Urinary bladder (tissue), 4 donors: ENCODE results near the gene BRD4. TPM values are rescaled to one million over a fixed set of nuclear protein-coding genes. Genes with fewer than 3 reads are reported as not detected.
"Not testable (repeated sequence)": the region's sequence is repeated elsewhere in the genome, so short reads cannot be mapped to it uniquely, and the experiment has no call there.

ENCODE experiments used
- DNase-seq: peaks from one replicate; pipeline ENCODE4 v3.0.0-alpha.2; 2015; ENCODE audit errors: extremely low spot score
- H3K27ac ChIP-seq: one replicate; pipeline ENCODE4 v1.5.1; 2013; ENCODE audit warnings: low read depth, mild to moderate bottlenecking, moderate library complexity
- H3K36me3 ChIP-seq: one replicate; pipeline ENCODE4 v1.6.1; 2013; ENCODE audit warnings: mild to moderate bottlenecking, moderate library complexity; ENCODE audit not compliant: insufficient read depth
- H3K4me1 ChIP-seq: one replicate; pipeline ENCODE4 v1.6.1; 2013; ENCODE audit warnings: mild to moderate bottlenecking, moderate library complexity; ENCODE audit not compliant: insufficient read depth
- H3K4me3 ChIP-seq: one replicate; pipeline ENCODE4 v1.5.1; 2013; ENCODE audit warnings: low read depth, low read length
- WGBS: extraction: QIAGEN DNeasy Blood & Tissue Kit; methylation state at CpG from one replicate; pipeline ENCODE4 v1.1.7; 2013; 5-methylcytosine and 5-hydroxymethylcytosine counted together
- polyA plus RNA-seq: library from polyadenylated mRNA; stranded (reverse); fragments of 200-250 nt; gene quantifications from one replicate; pipeline ENCODE4 v1.2.3, GENCODE V29; 2013
- total RNA-seq: library from RNA; depleted of rRNA; stranded (reverse); fragments of >200 nt; gene quantifications from one replicate; pipeline ENCODE4 v1.2.3, GENCODE V29; 2014
- donor health status: healthy with polysubstance abuse.
- donor health status: healthy.

Gene BRD4
- total and polyA plus RNA-seq, 2 donors = 16.4 to 28.0 TPM

DNA sequence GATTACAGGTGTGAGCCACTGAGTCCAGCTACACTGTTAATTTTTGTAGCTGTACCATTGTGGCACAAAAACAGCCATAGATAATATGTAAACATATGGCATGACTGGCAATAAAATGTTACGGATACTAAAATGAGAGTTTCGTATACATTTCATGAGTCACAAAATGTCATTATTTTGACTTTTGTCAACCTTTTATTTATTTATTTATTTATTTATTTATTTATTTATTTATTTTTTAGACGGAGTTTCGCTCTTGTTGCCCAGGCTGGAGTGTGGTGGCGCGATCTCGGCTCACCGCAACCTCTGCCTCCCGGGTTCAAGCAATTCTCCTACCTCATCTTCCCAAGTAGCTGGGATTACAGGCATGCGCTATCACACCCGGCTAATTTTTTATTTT is 9.0 kb upstream of the BRD4 start:
- H3K36me3 ChIP-seq, H3K4me3 ChIP-seq, H3K27ac ChIP-seq, H3K4me1 ChIP-seq, DNase-seq: not testable (repeated sequence)
- WGBS = 96% methylated on average over 11 of the region's 11 CpGs

DNA sequence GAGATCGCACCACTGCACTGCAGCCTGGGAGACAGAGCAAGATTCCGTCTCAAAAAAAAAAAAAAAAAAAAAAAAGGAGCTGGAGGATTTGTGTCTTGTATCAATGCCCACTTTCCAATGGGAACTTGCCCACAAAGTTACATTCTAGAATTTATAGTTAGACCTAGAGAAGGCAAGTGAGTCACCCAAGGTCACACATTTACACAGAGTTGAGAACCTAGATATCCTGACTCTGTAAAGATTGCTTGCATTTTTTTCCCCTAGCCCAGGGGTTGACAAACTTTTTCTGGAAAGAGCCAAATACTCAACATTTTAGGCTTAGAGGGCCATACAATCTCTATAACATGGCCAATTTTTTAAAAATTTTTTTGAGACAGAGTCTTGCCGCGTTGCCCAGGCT is 7.7 kb upstream of the BRD4 start:
- Histone ChIP-seq H3K27ac (no peak overlapping the region), H3K36me3 (peaks cover 2% of the 10 kb centered on the region), H3K4me3 (no peak overlapping the region), H3K4me1 (no peaks in the 10 kb centered on the region)
- no peak for DNase-seq
- 93% methylated on average over 4 of the region's 4 CpGs for WGBS

DNA sequence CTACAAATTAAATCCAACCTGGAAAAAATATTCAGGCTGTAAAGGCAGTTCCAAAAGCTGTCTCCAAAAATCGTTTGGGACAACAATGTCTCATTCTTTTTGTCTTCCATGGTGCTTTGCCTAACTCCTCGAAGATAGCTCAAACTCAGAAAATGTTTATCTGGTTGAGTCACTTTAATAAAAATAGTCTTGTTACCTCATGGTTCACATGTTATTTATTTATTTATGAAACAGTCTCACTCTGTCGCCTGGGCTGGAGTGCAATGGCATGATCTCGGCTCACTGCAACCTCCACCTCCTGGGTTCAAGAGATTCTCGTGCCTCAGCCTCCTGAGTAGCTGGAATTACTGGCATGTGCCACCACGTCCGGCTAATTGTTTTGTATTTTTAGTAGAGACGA is 4.9 kb upstream of the BRD4 start:
- Histone ChIP-seq H3K27ac (no peak overlapping the region), H3K4me3 (no peak overlapping the region), H3K4me1 (no peaks in the 10 kb centered on the region), H3K36me3 (no peaks in the 10 kb centered on the region)
- no peak for DNase-seq
- WGBS = 65% methylated on average over 8 of the region's 8 CpGs

DNA sequence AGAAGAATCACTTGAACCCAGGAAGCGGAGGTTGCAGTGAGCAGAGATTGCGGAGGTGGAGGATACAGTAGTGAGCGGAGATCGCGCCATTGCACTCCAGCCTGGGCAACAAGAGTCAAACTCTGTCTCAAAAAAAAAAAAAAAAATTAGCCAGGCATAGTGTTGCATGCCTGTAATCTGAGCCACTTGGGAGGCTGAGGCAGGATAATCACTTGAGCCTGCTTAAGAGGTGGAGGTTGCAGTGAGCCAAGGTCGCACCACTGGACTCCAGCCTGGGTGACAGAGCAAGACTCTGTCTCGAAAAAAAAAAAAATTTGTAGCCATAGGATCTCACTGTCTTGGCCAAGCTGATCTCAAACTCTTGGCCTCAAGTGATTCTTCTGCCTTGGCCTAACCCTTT is 3.7 kb upstream of the BRD4 start:
- not testable (repeated sequence) for H3K27ac ChIP-seq, H3K36me3 ChIP-seq, H3K4me1 ChIP-seq, DNase-seq, H3K4me3 ChIP-seq
- WGBS = 86% methylated on average over 7 of the region's 7 CpGs

- Histone ChIP-seq H3K4me3 (peak overlapping the region; percentile 82), H3K27ac (peak overlapping the region; percentile 99), H3K4me1 (no peaks in the 10 kb centered on the region), H3K36me3 (no peaks in the 10 kb centered on the region)
- no peak for DNase-seq
- under 1% methylated on average over 122 of the region's 122 CpGs for WGBS
These were observed 674 bp downstream of the BRD4 start for GRCh38 chr19:15331419-15332310.

GRCh38 chr19:15330801-15331418 is 1.4 kb downstream of the BRD4 start:
- Histone ChIP-seq H3K36me3 (no peaks in the 10 kb centered on the region), H3K4me3 (peak overlapping the region; percentile 82), H3K4me1 (no peaks in the 10 kb centered on the region), H3K27ac (peak overlapping the region; percentile 99)
- WGBS = 5% methylated on average over 17 of the region's 17 CpGs
- DNase-seq = no peak

DNA sequence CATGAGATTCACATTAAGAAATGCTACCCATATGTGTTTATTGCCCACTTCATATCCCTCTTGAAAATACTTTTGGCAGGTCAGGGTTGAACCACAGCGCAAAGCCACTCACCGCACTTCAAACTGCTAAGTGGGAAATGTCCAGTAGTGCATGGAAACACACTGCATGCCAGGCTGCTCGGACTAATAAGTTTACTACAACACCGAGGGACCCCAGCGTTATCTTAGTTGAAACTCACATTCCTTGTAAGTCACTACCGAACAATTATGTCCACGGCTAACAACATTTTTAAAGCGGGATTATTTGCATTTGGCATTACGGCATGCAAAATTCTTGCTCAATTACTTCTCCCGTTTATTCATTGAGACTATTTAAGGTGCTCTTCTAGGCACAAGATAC is 4.0 kb downstream of the BRD4 start:
- Histone ChIP-seq H3K27ac (no peak overlapping the region), H3K4me3 (no peak overlapping the region), H3K4me1 (no peaks in the 10 kb centered on the region)

GRCh38 chr19:15324791-15325519 is 7.4 kb downstream of the BRD4 start:
- Histone ChIP-seq H3K4me1 (peaks cover 3% of the 10 kb centered on the region), H3K36me3 (no peaks in the 10 kb centered on the region), H3K27ac (no peak overlapping the region), H3K4me3 (no peak overlapping the region)
- no peak for DNase-seq
- WGBS = 23% methylated on average over 6 of the region's 6 CpGs

More for the DNA sequence above, 4.0 kb downstream of the BRD4 start:
- no peak for DNase-seq
- no peaks in the 10 kb centered on the region for H3K36me3 ChIP-seq
- WGBS = 67% methylated on average over 10 of the region's 10 CpGs

- no peak for DNase-seq
- Histone ChIP-seq H3K27ac (no peak overlapping the region), H3K36me3 (no peaks in the 10 kb centered on the region), H3K4me3 (no peak overlapping the region), H3K4me1 (peaks cover 3% of the 10 kb centered on the region)
- WGBS = 24% methylated on average over 5 of the region's 5 CpGs
These were observed 8.7 kb downstream of the BRD4 start for GRCh38 chr19:15323496-15324235.

- H3K27ac ChIP-seq = no peak overlapping the region
- H3K4me1 ChIP-seq = peaks cover 6% of the 10 kb centered on the region
- no peaks in the 10 kb centered on the region for H3K36me3 ChIP-seq
- no peak overlapping the region for H3K4me3 ChIP-seq
- no peak for DNase-seq
- 64% methylated on average over 2 of the region's 2 CpGs for WGBS
These were observed 10.6 kb downstream of the BRD4 start for GRCh38 chr19:15321739-15322138.

DNA sequence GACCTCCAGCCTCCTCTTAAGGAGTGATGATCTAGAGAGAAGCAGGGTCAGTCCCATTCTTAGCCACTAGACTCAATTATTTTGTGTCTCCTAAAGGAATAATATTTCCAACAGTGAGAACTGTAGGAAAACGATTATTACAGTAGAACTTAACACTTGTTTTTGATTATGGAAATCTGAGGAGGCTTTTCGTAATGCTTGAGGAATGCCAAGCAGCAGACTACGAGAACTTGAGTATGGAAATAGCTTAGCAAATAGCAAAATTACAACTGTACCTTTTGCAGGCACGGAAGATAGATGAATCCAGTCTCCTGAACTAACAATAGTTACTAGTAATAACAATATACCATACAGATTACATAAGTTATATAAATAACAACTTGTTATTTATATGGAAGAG is 12.2 kb downstream of the BRD4 start:
- H3K4me1 ChIP-seq = peaks cover 6% of the 10 kb centered on the region
- WGBS = 33% methylated on average over 4 of the region's 4 CpGs
- H3K4me3 ChIP-seq = no peak overlapping the region
- H3K27ac ChIP-seq = no peak overlapping the region
- H3K36me3 ChIP-seq = no peaks in the 10 kb centered on the region
- no peak for DNase-seq

DNA sequence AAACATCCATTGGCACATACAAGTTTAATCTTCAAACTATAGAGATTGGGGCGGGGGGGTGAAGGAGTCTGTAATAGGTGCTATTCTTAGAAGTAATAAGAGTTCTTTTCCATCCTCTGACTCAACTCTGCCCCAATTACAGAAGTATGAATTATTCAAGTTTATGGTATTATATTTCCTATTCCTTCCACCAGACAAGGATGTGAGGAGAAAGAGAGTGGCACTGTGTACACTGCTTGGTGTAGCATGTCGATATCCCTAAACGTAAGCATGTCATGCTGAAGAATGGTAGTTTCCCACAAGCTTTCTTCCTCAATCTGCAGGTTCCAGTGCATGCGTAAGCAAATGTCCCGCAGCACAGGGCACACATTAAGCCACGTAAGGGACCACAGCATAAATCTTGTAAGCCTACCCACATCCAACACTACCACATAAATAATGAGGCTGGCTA is 14.1 kb downstream of the BRD4 start:
- H3K4me3 ChIP-seq = no peak overlapping the region
- peaks cover 6% of the 10 kb centered on the region for H3K4me1 ChIP-seq
- H3K36me3 ChIP-seq = no peaks in the 10 kb centered on the region
- DNase-seq = no peak
- 50% methylated on average over 6 of the region's 6 CpGs for WGBS
- no peak overlapping the region for H3K27ac ChIP-seq

- peaks cover 4% of the 10 kb centered on the region for H3K4me1 ChIP-seq
- no peak overlapping the region for H3K27ac ChIP-seq
- no peak overlapping the region for H3K4me3 ChIP-seq
- no peaks in the 10 kb centered on the region for H3K36me3 ChIP-seq
- no peak for DNase-seq
- 31% methylated on average over 3 of the region's 3 CpGs for WGBS
These were observed 14.8 kb downstream of the BRD4 start for GRCh38 chr19:15317392-15318071.
